NCI-H2227 (cell line): Measurements from ENCODE around the gene TMEM8B.
A peak's percentile ranks its signal among the peaks of the same experiment; 100 is the strongest.

Experiments
- DNase-seq: peaks from one replicate; lab custom pipeline; 2025; ENCODE audit not compliant: unreplicated experiment; lab: John Stamatoyannopoulos, UW

The TMEM8B gene, protein sequence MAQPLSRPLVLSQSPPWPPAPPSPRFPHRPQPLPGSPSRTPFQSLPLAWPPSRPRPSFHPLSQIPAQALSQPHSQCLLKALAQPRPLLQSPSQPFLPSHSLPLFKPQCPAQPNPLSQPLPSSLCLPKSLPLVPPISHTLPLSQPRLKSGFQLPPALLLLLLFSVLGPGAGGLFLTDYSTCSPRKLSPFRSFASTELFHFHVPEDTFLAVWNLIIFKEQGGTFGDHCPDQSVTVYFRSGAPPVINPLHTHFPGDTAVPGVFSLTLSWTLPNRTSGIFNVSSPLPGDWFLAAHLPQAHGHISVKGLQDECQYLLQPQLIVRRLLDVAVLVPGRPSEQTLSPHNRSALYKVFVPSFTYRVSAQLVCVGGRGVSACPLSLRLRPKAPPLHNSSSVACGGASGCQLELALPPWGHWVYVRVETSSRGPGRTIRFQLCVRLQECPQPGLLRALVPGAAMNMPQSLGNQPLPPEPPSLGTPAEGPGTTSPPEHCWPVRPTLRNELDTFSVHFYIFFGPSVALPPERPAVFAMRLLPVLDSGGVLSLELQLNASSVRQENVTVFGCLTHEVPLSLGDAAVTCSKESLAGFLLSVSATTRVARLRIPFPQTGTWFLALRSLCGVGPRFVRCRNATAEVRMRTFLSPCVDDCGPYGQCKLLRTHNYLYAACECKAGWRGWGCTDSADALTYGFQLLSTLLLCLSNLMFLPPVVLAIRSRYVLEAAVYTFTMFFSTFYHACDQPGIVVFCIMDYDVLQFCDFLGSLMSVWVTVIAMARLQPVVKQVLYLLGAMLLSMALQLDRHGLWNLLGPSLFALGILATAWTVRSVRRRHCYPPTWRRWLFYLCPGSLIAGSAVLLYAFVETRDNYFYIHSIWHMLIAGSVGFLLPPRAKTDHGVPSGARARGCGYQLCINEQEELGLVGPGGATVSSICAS

DNA sequence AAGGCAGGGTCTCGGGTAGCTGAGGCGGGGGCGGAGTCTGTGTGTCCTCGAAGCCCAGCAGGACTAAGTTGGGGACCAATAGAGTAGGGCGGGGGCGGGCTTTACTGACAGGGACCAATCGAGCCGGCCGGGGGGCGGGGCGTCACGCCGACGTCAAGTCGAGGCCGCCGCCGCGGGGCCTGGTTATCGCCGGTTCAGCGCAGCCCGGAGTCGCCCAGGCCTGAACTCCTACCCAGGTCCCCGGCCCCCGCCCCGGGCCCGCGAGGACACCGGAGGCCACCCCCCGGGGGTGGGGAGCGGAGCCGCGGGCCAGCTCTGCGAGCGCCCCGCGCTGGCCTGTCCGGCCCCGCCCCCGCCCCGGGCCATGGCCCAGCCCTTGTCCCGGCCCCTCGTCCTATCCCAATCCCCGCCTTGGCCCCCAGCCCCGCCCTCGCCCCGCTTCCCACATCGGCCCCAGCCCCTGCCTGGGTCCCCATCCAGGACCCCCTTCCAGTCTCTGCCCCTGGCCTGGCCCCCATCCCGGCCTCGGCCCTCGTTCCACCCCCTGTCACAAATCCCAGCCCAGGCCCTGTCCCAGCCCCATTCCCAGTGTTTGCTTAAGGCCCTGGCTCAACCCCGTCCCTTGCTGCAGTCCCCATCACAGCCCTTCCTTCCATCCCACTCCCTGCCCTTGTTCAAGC is at the start of gene TMEM8B:
TSS of gene TMEM8B (plus strand) at position 145 of the 680 bp plus-strand sequence. CDS start at position 365, 220 bp downstream.
- peak; percentile 90 for DNase-seq

DNA sequence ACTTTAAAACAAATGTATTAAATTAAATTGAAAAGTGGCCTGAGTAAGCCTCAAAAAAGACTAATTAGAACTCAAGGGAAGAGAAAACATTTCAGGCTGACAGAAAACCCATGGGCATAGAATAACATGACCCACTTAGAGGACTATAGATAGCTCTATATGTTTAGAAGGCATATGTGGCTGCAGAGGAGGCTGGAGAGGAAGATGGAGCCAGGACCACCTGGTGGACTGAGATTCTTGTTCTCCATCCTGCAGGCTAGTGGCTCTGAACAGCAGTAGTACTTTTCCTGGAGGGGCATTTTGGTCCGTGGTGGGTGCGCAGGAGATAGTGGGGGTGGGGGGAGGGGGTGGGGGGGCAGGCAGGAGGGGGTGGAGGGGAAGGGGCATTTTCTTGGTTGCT is 48.0 kb upstream of the TMEM8B start:
- DNase-seq, result no peak

DNA sequence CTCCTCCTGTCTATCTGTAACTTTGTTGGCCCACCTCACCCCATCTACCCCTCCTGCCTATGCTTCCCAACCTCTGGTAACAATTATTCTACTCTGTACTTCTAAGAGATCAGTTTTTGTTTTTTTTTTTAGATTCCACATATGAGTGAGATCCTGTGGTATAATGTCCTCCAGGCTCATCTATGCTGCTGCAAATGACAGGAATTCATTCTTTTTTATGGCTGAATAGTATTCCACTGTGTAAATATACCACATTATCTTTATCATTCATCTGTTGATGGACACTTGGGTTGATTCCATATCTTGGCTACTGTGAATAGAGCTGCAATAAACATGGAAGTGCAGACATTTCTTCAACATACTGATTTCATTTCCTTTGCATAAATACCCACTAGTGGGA is 45.6 kb upstream of the TMEM8B start:
- DNase-seq, result no peak

DNA sequence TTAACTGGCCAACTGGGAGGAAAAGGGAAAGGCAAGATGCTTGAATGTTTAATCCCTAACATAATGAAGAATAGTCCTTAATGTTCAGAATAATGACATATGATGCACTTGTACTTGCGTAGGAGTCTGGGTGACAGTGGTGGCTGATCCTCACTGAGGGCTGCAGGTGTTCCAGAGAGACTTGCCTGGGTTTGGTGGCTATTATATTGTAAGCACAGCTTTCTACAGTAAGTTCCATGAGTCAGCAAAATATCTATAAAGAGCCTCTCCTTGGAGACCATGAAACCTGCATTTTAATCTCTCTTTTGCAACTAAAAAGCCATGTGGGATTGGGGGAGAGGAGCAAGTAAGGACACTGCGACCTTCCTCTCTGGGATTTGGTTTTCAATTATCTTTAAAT is 39.5 kb upstream of the TMEM8B start:
- DNase-seq, result no peak

DNA sequence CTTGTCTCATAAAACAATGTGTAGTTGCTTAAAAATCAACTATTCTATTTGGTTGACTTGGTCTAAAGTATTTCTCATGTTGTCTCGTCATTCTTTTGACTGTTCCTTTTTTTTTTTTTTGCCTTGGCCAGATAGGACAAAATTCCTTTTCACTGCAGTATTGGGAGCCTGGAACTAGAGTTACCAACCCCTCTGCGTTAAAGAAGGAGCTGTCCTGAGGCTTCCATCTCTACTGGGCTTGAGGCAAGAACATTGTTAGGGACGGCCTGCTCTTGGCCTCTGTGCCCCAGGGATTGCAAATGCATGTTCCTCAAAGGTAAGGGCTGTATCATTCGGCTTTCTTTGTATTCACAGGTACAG is 39.0 kb upstream of the TMEM8B start:
- no peak for DNase-seq

DNA sequence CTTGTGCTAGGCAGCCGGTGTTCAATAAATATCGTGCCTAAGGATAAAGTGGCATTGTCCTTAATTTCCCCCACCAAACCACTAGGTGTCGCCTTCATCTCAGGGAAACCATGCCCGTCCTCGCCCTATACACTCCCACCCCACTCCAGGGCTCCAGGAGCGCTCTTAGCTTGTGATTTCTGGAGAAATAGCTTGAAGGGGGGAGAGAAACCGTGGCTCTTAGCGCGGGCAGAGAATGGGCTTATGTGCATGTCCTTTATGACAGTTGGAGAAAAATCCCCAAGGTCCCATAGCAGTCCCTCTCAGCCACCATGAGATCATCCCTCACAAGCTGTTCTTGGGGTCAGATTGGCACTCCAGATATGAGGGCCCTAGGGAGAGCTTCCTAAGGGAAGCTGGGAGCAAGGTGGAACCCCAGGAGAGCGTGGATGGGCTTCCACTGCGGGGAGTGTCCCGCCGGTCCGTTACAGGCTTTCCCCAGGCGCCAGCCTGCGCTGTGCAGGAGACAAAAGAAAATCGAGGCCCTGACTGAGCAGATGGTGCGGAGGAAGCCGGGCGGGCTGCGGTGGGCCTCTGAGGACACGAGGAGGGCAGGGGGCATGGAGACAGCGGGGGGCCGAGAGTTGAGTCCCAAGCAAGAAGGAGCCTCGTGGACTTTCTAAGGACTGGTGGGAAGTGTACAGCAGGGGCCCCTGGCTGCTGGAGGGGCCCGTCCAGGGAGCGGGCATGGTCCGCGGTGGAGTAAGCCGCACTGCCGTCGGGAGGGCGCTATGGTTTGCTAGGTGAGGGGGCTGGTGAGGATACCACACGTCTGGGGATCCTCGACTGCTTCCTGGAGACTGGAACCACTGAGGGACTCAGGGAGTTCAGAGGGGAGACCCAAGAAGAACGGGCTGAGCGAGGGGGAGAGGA is 38.4 kb upstream of the TMEM8B start:
- DNase-seq, result peak; percentile 82

DNA sequence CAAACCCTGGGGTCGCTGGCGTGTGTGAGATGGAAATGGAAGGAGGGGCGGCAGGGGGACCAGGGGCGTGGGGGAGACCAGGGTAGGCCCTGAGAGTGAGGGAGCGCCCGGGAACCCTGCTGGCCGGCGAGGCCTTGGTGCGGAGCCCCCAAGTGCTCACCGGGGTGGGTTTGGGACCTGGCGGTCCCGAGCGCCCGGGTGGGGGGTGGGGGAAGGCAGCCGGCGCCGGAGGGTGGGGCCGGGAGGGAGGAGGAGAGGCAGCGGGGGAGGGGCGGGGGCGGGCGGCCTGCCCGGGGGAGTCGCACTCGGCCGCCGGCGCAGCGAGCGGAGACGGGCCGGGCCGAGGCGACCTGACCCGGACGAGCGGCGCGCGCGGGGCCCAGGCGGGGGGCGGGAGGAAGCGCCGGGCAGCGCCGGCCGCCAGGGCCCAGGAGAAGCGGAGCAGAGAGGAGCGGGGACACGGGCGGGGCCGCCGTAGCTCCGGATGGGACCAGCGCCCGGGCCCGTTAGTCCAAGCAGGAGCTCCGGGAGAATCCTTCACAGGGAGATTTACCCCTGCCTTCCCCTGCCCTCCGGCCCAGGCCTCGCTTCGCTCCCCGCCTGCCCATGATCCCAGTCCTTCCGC is 37.6 kb upstream of the TMEM8B start, which contains the start of gene NPR2:
TSS of gene NPR2 (plus strand) at position 295 of the 625 bp plus-strand sequence. CDS start 818 bp downstream, outside the sequence.
- peak; percentile 20 for DNase-seq

DNA sequence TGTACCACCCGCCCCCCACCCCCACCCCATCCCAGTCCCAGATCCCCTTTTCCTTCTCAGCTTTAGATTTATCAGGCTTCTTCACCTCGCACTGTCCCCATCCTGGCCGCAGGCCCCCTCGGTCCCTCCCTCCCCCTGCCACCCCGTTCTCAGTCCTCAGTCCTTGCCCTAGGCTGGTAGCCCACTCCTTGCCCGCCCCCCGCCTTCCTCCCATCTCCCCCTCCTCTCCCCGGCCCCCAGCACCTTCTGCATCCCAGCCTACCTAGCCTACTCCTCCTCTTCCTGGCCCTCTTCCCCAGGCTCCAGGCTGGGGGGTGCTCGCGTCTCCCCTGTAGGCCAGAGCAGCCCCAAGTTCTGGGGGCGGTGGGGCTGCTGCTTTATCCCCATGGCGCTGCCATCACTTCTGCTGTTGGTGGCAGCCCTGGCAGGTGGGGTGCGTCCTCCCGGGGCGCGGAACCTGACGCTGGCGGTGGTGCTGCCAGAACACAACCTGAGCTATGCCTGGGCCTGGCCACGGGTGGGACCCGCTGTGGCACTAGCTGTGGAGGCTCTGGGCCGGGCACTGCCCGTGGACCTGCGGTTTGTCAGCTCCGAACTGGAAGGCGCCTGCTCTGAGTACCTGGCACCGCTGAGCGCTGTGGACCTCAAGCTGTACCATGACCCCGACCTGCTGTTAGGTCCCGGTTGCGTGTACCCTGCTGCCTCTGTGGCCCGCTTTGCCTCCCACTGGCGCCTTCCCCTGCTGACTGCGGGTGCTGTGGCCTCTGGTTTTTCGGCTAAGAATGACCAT is 36.8 kb upstream of the TMEM8B start:
- DNase-seq, result no peak

DNA sequence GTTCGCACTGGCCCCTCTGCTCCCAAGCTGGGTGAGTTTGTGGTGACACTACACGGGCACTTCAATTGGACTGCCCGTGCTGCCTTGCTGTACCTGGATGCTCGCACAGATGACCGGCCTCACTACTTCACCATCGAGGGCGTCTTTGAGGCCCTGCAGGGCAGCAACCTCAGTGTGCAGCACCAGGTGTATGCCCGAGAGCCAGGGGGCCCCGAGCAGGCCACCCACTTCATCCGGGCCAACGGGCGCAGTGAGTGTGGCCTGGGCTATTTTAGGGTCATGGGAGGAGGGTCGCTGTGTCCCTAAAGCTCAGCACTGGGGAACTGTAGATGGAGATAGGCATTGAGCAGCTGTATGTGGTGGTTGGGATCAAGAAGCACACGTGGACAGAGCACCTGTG is 36.2 kb upstream of the TMEM8B start:
- no peak for DNase-seq

DNA sequence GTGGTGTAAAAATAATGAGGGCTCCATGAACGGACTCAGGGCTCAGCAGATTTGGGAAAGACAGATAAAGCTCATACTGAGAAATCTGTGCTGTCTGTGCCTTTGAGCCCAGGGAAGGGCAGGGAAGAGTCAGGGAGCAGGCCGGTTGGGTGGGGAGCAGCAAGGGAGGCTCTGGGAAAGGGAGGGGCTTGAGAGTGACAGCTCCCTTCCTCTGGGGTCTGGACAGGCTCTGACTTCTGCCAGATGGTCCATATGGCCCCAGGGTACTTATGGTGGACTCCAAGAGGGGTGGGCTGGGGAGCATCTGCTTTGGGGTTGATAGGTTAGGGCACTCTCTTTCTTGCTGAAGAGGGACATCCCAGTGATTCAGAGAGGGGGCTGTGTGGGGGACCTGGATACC is 35.6 kb upstream of the TMEM8B start:
- DNase-seq, result no peak

DNA sequence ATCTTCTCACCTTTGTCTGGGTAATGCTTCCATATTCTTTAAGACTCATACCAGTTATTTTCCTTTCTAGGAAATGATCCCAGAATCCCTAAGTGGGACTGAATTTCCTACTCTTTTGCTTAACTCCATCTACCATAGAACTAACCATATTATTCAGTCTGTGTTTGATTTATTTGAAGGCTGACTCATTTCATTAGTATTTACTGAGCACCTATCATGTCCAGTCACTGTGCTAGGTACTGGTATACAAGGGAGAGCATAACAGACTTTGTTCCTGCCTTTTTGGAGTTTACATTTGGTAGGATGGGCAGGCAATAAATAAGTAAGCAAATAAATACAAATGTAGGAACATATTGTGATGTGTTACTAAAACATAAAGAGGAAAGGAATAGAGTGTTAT is 33.3 kb upstream of the TMEM8B start:
- DNase-seq, result no peak

DNA sequence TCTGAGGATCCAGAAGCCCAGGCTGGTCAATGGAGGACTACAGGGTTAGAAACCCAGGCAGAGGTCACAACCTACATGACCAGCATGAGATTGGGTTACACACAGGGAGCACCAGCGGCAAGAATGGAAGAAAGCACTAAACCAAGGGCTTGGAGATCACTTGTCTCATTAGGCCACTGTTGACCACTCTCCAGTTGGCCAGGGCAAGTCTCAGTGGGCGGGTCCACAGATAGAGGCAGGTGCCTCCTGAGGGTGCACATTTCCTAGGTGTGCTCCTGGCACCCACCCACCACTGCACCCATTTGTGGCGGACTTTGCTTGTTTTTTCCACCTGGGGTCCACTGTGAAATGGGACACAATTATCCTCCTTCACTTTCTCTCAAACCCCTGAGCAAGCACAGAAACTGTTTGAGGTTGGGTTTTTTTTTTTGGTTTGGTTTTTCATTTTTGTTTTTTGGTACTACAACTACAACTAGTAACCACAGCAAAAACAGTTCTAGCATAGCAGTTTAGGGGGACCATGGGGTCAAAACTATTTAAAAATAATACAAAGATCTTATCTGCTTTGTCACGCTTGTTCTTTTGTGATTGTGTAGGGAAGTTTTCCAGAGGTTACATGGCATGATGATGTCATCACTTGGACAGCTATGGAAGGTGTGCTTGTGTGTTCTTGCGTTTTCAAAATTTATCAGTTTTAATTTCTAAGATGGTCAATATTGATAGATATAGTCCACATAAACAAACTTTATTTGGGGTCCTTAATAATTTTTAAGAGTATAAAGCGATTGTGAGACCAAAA is 31.5 kb upstream of the TMEM8B start:
- DNase-seq, result no peak

DNA sequence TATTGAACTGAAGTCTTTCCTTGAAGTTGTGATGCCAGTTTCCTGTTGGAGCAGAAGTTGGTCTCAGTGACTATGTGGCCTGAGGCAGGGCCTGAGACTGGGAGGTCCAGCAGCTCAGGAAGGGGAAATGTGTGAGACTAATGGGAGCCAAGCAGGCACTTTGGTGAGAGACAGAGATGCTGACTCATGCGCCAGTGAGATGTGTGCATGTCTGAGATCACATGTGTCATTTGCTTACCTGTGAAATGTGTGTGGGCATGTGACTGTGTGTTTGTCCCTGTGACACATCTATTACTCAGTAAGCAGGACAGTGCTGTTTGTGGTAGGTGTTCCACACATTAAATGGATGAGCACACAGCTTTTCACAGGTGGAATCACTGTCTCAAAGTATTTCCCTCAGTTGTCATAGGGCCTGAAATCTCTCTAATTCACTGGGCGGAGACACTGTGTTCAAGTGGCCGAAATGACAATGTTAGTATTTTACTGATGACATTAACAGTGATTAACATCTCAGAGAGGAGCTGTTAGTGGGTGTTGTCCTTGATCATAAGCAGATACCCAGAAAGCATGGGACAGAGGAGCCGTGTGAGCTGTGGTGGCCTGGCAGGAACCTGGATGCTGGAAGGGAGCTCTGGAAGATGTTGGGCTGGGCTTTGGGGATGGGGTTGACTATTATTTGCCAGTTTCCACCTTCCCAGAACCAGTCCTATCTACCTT is 30.2 kb upstream of the TMEM8B start:
- DNase-seq, result no peak

DNA sequence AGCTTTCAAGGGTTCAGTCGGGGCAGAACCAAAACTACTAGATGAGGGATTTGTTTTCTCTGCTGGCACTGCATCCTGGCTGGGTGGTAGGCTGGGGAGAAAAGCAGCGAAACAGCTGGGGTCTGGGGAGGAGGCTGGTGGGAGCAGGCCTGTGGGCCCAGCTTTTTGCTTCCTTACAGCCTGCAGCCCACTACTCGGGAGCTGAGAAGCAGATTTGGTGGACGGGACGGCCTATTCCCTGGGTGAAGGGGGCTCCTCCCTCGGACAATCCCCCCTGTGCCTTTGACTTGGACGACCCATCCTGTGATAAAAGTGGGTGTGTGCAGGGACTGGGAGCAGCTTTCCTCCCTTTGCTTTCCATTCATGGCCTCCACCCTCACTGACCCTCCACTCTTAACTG is 28.5 kb upstream of the TMEM8B start:
- no peak for DNase-seq

DNA sequence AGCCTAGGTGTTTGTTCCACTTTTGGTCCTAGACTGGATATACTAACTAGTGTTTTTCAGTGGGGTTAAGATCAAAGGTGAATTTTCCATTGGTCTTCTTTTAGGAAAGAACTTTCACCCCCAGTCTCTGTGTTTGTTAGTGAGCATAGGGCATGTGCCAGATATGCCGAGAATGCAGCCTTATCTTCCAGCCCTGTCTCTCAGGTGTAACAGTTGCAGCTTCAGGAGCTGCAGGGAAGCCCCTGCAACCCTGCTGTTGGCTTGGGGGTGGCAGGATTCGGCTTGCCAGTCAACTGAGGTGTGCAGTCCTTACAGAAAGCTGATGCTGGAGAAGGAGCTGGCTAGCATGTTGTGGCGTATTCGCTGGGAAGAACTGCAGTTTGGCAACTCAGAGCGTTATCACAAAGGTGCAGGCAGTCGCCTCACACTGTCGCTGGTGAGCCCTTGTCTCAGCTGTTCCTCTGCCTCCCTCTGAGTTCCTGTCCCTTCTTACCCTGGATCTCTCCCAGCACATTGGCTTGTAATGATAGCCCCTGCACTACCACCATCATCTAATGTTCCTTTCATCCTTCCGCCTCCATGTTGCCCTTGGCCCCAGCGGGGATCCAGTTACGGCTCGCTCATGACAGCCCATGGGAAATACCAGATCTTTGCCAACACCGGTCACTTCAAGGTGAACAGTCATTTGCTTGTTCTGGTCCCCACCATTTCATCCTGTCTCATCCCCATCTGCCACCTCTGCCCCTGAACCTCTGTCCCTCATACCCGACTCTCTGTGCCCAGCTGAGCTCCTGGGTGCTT is 27.5 kb upstream of the TMEM8B start:
- DNase-seq, result no peak

DNA sequence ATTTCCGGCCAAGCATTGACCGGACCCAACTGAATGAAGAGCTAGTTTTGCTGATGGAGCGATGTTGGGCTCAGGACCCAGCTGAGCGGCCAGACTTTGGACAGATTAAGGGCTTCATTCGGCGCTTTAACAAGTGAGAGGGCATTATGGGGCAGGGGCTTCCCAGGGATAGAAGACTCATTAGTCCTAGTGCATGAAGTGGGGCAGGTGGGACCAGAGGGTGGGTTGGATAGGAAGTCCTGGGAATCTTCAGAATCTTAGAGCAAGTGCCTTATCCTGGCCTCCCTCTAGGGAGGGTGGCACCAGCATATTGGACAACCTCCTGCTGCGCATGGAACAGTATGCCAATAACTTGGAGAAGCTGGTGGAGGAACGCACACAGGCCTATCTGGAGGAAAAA is 22.9 kb upstream of the TMEM8B start:
- DNase-seq, result no peak

DNA sequence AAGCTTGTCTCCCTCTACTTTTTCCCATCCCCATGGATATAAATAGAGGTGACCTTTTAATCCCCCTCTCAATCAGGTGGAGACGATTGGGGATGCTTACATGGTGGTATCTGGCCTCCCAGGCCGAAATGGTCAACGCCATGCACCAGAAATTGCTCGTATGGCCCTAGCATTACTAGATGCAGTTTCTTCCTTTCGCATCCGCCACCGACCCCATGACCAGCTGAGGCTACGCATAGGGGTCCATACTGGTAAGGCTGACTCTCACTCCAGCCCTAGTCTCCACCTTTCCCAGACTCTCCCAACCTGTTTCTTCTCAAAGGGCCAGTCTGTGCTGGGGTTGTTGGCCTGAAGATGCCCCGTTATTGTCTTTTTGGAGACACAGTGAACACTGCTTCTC is 20.6 kb upstream of the TMEM8B start:
- no peak for DNase-seq
